Frontal cortex (tissue), 4 donors: Measurements from ENCODE around the gene MTHFR. TPM values are rescaled to one million over a fixed set of nuclear protein-coding genes. Genes with fewer than 3 reads are reported as not detected.

Experiments
- DNase-seq, 2 donors: peaks; one replicate each; pipeline ENCODE4 v3.0.0; 2012; ENCODE audit warnings: low spot score in 2 of 2
- FAIRE-seq: peaks from 2 replicates; lab custom pipeline; 2012; peaks lifted over from hg19 to GRCh38; lab: Jason Lieb, UNC
- small RNA-seq: library from RNA; depleted of rRNA; stranded (forward); fragments of <200 nt; gene quantifications from one replicate; pipeline ENCODE3, GENCODE V24; 2014
- total RNA-seq: library from RNA; depleted of rRNA; stranded (reverse); fragments of >200 nt; gene quantifications from one replicate; pipeline ENCODE4 v1.2.3, GENCODE V29; 2014
- donor health status: control.
- donor health status: control.
- donor health status: control.

MTHFR gene
- total RNA-seq, 1 donor from 2014 or later: 24.5 TPM

DNA sequence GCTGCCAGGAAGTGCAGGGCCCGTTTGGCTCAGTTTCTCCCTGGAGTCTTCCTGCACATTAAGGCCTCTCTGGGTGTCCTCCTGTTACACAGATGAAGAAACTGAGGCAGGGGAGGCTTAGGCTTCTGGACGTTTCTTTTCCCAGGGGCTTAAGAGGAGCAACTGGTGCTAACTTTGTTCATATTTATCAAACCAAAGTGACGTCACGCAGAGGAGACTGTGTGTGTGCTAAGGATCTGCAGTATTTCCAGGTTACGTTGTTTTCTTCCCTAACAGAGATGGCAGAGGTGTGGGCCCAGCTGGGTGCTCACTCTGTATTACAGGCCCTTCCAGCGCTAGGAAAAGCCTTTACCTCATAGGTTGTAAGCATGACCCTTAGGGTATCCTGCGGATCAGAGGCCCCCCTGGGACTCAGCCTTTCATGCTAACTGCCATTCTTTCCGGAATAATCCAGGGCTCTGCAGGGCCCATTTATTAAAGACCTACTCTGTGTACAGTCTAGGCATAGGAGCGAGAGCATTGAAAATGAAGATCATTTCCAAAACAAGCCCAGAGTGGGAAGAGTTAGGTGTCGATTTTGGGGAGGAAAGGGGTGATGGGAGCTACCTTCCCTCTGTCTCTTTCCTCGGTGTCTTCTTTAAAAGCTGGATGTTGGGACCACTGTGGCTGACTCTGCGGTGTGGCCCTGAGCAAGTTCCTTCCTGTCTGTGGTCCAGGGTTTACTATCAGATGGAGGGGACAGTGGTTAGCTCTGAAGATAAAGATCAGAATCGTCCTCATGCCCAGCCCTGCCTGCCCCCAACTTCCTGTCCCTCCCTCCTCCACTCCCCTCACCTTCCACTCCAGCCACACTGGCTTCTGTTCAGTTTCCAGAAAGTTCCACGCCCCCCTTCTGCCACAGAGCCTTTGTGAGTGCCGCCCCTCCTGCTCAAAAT is 65.2 kb downstream of the MTHFR start:
- no peak for FAIRE-seq
- DNase-seq: no peak

DNA sequence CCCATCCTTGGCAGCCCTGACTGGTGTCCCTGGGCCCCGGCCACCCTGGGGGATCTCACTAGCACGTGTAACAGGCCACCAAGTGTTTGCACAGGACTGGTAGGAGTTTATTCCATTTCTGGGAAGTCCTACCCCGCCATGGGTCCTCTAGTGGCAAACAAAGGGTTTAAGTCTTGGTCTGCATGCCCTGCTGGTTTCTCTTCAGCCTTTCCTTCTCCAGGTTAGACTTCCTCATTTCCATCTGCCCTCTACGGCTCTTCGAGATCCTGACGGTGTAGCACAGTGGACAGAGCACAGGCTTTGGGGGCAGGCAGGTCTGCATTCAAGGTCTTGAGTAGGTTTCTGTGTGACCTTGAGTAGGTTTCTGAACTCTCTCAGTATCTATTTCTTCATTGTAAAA is 67.0 kb downstream of the MTHFR start:
- FAIRE-seq: no peak
- DNase-seq: no peak

DNA sequence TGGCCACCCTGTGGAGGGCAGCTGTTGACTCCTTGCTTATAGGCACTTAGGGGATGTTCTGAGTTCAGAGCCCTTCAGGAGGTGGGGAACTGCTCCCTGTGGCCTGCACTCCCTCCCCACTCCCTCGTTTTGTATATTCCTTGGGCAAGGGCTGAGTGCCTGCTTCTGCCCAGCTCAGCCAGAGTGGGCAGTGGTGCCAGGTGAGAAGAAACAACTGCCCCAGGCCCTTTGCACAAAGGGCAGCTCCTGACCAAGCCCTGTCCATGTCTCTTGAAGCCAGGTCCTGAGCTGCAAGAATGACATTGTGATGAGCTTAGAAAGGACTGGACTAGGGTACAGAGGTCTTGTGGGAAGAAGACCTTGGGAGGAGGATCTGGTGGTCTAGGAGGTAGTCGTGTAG is 67.7 kb downstream of the MTHFR start:
- no peak for DNase-seq
- no peak for FAIRE-seq

DNA sequence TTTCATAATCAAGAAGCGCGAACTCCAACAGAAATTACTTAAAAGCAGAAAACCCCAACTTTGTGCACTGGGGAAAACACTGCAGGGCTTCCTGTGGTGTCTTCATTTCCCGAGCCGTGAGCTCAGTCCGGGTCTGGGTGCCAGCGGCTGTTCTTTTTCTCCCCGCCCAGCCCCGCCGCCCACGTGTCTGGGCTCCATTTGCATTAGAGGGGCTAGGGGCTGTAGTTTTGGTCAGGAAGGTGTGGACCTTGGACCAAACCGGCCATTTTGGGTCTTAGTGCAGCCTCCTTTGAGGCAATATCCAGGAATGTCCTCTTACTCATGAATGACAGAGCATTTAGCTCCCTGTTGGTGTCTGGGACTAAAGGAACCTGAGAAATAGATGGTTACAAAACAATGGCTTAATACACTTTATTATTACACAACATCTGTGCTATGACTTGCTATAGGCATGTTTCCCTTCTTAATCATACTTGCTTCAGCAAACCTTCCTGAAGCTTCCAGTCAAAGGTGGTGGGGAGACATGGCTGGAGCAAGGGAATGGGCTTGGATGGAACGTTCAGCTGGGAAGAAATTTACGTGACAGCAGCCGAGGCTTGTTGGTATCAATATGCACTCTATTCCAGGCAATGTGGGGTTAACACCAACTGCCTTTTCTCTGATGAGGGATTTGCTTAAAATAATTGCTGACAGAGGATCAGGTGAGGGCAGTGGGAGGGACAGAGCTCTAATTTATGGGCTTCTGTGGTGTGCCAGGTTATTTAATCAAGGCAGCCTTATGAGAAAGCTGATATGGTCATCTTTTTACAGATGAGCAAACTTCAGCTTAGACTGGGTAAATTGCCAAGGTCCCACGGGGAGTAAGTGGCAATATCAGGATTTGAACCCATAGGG is 68.8 kb downstream of the MTHFR start:
- DNase-seq (no peak), FAIRE-seq (no peak)

DNA sequence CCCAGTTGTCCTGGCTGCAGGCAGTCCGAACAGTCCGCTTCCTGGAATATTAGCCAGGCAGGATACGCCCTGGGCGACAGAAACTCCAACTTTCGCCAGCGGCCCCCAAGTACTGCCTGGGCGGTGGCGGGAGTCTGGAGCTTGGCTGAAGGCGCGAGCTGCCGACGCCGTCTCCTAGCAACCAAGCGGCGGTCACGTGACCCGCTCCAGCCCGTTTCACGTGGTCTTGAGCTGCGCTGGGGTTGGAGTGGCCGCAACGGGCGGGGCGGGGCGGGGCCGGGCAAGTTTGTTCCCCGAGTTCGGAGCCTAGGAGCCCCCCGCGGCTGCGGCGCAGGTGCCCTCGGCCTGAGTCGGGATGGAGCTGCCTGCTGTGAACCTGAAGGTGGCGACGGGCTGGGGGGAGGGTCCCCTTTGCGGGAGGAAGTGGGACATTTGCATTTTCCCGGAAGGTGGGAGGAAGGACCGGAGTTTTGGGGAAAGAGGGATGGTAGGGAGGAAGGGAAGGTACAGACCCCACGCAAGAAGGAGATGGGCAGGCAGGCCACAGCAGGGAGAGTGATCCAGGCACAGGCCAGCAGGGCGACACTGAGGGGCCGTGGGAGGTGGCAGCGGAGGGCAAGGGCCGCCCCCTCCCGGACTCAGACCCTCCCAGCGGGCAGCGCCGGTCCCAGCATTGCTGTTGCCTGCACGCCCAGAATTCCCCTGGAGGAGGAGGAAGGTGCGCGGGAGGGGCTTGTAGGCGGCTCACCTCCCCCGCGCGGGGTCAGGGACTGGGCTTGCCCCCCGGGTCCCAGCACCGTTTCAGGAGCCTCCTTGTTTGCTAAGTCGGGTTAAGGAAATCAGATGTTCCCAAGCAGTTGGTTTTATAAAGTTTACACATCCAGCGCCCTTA is 69.7 kb downstream of the MTHFR start, which contains the start of gene AGTRAP:
Gene AGTRAP (plus strand): TSS at position 283 of the 892 bp plus-strand sequence. CDS start 73 bp downstream, at position 356.
- DNase-seq (peak; percentile 88 to 96), FAIRE-seq (no peak)

Small RNAs within 50 kb of the gene (small RNA-seq; reads per million reads assigned to genes)
- gene RF02156 (not detected), gene RF02157 (not detected), gene RF02158 (not detected)

Other genes with a start within 250 kb of the MTHFR start
- gene FBXO2, start 151.5 kb downstream of the MTHFR start, total RNA-seq: 6.1 TPM
- 33.0 TPM for gene FBXO44, start 151.1 kb downstream of the MTHFR start, total RNA-seq
- gene FBXO6, start 141.8 kb downstream of the MTHFR start, total RNA-seq: 5.3 TPM
- 54.2 TPM for gene MAD2L2, start 124.8 kb downstream of the MTHFR start, total RNA-seq
- 137 TPM for gene DRAXIN, start 114.3 kb downstream of the MTHFR start, total RNA-seq
- gene AGTRAP, start 69.8 kb downstream of the MTHFR start, total RNA-seq: 2.4 TPM
- gene C1orf167, start 43.8 kb downstream of the MTHFR start, total RNA-seq: not detected
- gene CLCN6, start 227 bp upstream of the MTHFR start, total RNA-seq: 14.7 TPM
- 3.3 TPM for gene NPPA, start 41.8 kb upstream of the MTHFR start, total RNA-seq
- 0.41 TPM for gene NPPB, start 53.0 kb upstream of the MTHFR start, total RNA-seq
- gene KIAA2013, start 120.5 kb upstream of the MTHFR start, total RNA-seq: 20.0 TPM
- 15.5 TPM for gene PLOD1, start 128.8 kb upstream of the MTHFR start, total RNA-seq
- 42.0 TPM for gene MFN2, start 174.5 kb upstream of the MTHFR start, total RNA-seq
- gene MIIP, start 213.5 kb upstream of the MTHFR start, total RNA-seq: 31.8 TPM